Germinal center (tissue), 1 donor: ENCODE results near the gene TLK1.
"Not testable (repeated sequence)": the region's sequence is repeated elsewhere in the genome, so short reads cannot be mapped to it uniquely, and the experiment has no call there.

Source experiments
- DNase-seq: peaks from one replicate; pipeline ENCODE4 v3.0.0; 2012; ENCODE audit warnings: mixed read lengths, low spot score

TLK1 gene

DNA sequence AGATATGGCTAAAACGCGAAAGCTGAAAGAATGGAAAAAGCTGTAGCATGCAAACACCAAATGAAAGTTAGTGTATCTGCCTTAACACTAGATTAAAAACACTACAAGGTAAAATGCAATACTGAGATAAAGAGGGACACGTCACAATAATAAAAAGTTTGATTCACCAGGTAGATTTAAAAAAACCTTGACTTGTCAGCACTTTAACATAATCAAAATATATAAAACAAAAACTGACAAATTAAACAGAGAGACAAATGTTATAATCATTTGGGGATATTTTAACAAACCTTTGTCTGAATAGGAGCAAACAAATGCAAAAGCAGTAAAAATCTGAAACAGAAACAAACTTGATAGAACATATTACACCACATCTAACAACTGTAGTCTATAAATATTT, 18.3 kb downstream of the TLK1 start:
- DNase-seq, result no peak

GRCh38 chr2:171141320-171141719, 19.4 kb downstream of the TLK1 start:
- DNase-seq, result no peak

DNA sequence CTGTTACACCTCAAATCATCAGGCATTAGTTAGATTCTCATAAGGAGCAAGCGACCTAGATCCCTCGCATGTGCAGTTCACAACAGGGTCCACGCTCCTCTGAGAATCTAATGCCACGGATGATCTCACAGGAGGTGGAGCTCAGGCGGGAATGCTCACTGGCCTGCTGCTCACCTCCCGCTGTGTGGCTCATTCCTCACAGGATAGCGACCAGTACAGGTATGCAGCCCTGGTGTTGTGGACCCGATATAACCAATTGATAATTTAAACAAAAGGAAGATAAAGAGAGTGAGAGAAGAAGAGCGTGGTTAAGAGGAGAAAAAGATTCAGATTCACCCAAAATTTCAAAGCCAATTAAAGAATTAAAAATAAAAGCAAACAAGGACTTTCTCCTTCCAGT, 20.8 kb downstream of the TLK1 start:
- DNase-seq, result no peak

DNA sequence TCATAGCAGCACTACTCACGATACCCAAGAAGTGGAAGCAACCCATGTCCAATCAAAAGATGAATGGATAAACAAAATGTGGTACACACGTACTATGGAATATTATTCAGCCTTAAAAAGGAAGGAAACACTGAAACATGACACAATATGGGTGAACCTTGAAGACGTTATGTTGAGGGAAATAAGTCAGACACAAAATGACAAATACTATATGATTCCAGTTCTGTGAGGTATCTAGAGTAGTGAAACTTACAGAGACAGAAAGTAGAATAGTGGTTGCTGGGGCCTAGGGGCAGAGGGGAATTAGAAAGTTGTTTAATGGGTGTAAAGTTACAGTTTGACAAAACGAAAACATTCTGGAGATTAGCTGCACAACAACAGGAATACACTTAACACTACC, 24.7 kb downstream of the TLK1 start:
- DNase-seq, result no peak

DNA sequence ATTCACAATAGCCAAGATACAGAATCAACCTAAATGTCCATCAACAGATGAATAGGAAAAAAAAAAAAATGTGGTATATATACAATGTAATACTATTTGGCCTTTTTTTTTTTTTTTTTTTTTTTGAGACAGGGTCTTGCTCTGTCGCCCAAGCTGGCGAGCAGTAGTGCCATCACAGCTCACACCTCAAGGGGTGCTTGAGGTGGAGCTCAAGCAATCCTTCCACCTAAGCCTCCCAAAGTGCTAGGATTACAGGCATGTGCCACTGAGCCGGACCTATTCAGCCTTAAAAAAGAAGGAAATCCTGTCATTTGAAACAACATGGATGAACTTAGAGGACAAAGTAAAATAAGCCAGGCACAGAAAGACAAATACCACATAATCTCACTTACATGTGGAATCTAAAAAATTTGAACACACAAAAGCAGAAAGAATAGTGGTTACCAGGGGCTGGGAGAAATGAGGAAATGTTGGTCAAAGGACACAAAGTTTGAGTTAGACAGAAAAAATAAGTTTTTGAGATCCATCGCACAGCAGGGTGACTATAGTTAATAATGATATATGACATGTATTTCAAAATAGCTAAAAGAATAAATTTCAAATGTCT, 26.0 kb downstream of the TLK1 start:
- DNase-seq, result no peak

DNA sequence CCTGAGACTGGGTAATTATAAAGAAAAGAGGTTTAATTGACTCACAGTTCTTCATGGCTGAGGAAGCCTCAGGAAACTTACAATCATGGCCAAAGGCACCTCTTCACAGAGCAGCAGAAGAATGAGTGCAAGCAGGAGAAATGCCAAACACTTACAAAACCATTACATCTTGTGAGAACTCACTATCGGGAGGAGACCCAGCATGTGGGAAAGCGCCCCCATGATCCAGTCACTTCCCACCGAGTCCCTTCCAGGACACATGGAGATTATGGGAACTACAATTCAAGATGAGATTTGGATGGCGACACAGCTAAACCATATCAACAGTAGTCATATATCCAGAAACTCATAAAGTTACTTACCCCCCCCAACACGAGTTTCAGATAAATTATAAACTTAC, 28.6 kb downstream of the TLK1 start:
- DNase-seq, result no peak

GRCh38 chr2:171128461-171128860, 32.2 kb downstream of the TLK1 start:
- DNase-seq, result peak; percentile 5

DNA sequence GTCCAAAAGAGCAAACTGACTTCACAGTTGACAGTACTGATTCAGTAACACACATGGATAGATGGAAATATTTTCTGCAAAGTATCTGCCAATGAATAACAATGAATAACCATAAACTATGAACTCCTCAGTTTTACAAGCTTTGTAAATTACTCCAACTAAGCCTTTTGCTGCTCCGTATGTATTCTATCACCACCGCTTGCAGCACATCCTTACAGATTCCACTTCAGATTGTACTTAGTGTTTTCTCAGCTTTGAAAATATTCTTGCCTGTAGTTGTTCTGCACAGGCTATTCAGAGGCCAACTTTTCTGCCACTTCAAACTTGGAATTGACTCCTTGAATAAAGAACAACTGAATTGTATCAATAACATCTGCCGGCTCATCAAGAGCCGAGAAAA, 36.2 kb downstream of the TLK1 start:
- DNase-seq, result no peak

DNA sequence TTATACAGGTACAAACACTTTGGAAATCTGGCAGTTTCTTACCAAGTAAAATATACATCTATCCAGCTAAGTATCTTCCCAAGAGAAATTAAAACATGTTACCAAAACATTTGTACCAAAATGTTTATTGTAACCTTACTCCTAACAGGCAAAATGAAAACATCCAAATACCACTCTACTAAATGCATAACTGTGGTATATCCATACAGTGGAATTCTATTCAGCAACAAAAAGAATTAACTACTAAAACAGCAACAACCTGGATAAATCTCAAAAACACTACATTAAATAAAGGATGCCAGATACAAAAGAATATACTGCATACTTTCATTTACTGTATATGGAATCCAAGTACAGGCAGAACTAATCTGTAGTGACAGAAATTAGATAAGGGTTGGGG, 51.1 kb downstream of the TLK1 start:
- no peak for DNase-seq

GRCh38 chr2:171109020-171109419, 51.7 kb downstream of the TLK1 start:
- DNase-seq, result no peak

GRCh38 chr2:171107803-171108202, 52.9 kb downstream of the TLK1 start:
- no peak for DNase-seq

- no peak for DNase-seq
Measured at GRCh38 chr2:171104379-171104778, 56.3 kb downstream of the TLK1 start.

- no peak for DNase-seq
Measured at GRCh38 chr2:171102802-171103201, 57.9 kb downstream of the TLK1 start.

DNA sequence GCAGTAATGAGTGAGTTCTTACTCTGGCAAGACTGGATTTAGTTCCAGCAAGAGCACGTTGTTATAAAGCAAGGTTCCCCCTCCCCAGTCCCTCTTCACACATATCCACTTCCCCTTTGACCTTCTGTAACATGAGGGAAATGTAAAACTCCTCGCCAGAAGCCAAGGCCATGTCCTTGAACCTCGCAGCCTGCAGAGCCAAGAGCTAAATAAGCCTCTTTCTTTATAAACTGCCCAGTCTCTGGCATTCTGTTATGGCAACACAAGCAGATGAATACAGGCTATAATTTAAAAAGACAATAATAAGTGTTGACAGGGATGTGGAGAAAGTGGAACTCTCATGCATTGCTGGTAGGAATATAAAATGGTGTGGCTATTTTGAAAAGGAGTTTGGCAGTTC, 60.3 kb downstream of the TLK1 start:
- no peak for DNase-seq

- DNase-seq, result no peak
Measured at GRCh38 chr2:171098607-171099006, 62.1 kb downstream of the TLK1 start.

DNA sequence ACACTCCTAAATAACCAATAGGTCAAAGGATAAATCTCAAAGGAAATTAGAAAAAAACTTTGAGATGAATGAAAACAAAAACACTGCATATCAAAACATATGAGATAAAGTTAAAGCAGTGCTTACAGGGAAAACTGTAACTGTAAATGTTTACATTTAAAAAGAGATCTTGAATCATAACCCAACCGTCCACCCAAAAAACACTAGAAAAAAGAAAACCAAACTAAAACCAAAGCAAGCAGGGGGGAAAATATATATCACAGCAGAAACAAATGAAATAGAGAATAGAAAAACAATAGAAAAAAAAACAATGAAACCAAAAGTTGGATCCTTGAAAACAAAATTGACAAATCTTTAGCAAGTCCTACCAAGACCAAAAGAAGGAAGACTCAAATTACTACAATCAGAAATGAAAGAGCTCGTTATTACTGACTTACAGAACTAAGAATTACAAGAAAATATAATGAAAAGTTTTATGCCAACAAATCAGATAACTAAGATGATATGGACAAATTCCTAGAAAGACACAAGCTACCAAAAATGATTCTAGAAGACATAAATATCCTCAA, 65.6 kb downstream of the TLK1 start:
- DNase-seq, result no peak

DNA sequence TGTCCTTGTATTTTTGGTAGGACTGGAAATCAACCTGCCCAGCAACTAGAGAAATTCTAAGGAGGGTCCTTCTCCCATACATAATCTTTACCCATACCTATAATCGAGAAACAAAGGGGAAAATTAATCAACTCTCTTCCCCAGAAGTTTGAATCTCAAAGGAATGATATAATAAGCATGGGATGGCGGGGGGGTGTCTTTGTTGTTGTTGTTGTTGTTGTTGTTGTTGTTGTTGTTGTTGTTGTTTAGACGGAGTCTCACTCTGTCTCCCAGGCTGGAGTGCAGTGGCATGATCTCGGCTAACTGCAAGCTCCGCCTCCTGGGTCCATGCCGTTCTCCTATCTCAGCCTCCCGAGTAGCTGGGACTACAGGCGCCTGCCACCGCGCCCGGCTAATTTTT, 69.2 kb downstream of the TLK1 start:
- not testable (repeated sequence) for DNase-seq

DNA sequence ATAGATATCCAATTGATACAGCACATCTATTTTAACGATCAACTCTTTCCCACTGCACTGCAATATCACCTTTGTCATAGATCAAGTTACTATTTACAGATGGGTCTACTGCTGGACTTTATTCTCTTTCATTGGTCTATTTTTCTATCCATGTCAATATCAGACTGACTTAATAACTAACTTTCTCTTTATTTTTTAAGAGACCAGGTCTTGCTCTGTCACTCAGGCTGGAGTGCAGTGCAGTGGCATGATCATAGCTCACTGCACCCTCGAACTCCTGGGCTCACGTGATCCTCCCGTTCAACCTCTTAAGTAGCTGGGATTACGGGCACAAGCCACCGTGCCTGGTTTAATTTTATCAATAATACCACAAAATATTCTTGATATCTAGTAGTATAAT, 71.2 kb downstream of the TLK1 start:
- no peak for DNase-seq

DNA sequence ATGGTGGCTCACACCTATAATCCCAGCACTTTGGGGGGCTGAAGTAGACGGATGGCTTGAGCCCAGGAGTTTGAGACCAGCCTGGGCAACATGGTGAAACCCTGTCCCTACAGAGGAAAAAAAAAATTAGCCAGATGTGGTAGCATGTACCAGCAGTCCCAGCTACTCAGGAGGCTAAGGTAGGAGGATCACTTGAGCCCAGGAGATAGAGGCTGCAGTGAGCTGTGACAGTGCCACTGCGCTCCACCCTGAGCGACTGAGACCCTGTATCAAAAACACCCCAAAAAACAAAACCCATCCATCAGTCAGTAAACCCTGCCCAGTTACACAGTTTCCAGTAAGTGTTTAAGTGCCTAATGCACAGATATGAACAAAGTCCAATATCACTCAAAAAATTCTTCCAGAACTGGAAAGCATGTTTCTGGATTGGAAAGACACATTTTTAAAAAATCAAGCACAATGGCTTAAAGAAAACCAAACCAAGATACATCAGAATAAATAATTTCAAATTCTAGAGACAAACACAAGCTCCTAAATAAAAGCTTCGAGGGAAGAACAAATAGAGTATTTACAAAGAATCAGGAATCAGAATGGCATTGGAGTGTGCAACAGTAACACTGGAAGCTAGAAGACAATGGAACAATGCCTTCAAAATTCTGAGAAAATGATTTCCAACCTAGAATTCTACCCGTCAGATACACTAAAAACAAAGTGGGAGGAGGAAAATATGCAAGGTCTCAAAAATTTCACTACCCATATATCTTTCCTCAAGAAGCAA, 72.4 kb downstream of the TLK1 start:
- DNase-seq, result no peak

GRCh38 chr2:171087547-171087946, 73.1 kb downstream of the TLK1 start:
- no peak for DNase-seq

DNA sequence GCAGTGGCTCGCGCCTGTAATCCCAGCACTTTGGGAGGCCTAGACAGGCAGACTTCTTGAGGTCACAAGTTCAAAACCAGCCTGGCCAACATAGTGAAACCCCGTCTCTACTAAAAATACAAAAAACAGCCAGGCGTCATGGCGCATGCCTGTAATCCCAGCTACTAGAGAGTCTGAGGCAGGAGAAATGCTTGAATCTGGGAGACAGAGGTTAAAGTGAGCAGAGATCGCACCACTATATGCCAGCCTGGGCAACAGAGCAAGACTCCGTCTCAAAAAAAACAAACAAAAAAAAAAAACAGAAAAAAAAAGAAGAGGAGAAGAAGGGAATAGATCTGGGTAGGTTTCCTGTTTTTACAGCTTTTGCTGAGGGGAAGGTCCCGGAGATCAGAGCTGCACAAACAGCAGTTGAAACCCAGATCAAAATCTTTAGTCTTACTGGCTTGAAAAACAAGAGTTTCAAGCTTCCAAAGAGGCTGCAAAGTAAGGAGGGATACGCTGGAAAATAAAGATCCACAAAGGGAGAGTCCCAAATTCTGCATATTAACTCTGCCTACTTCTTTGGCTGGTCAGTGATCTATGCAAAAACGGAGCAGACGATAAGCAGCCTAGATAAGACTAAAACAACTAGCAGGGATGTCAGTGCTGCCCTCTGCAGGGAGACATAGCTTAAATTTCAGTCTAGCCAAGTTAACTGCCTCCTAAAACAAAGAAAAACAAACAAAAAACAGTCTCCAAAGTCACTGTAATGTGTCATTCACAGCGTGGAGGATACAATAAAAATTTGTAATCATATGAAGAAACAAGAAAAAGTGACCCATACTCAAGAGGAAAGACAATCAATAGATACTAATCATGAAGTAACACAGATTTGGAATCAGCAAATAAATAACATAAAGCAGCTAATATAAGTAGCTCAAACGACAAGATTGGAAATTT, 74.1 kb downstream of the TLK1 start:
- peak; percentile 33 for DNase-seq

GRCh38 chr2:171084128-171084527, 76.6 kb downstream of the TLK1 start:
- DNase-seq, result no peak

DNA sequence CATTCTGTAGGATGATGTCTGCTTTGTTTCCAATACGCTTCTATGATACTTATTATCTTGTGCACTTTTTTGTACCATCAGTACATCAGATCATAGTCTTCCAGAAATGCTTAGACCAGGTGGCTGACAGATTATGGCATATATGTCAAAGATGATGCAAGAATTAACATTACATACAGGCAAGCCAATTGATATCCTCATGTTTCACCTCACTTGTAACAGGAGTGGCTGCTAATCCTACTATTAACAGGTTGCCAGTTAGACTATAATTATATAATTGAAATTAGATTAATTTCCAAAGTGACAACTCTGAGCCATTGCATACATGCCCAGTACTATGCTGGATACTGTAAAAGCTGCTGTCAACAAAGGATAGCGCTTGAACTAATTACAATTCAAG, 77.2 kb downstream of the TLK1 start:
- DNase-seq, result no peak
